MM.1S (cell line): ENCODE data around the gene SIRPA.

Experiments
- DNase-seq: peaks from one replicate; pipeline ENCODE4 v3.0.0-alpha.2; 2015
- H2AFZ ChIP-seq: fragments of 300-600 bp; sonication (generic); 2 replicates; pipeline ENCODE4 v1.6.0; 2016; ENCODE audit warnings: antibody characterized with exemption, low read length
- H3F3A ChIP-seq: fragments of 300-600 bp; sonication (generic); 2 replicates; pipeline ENCODE4 v1.6.1; 2016; ENCODE audit warnings: mild to moderate bottlenecking, antibody characterized with exemption, low read length, moderate library complexity, mixed read lengths; ENCODE audit not compliant: insufficient read depth
- H3K27ac ChIP-seq: fragments of 300-600 bp; sonication (generic); 2 replicates; pipeline ENCODE4 v1.5.1; 2016; ENCODE audit warnings: mild to moderate bottlenecking, low read length
- H3K27me3 ChIP-seq: fragments of 300-600 bp; sonication (generic); replicated peaks from 2 replicates; pipeline ENCODE4 v1.6.0; 2016; ENCODE audit warnings: low read length; ENCODE audit not compliant: insufficient read depth
- H3K36me3 ChIP-seq: fragments of 300-600 bp; sonication (generic); replicated peaks from 2 replicates; pipeline ENCODE4 v1.6.1; 2016; ENCODE audit warnings: mild to moderate bottlenecking, low read length, mixed read lengths; ENCODE audit not compliant: insufficient read depth
- H3K4me1 ChIP-seq: fragments of 300-600 bp; sonication (generic); 2 replicates; pipeline ENCODE4 v1.6.1; 2016; ENCODE audit warnings: low read length, mixed read lengths
- H3K4me2 ChIP-seq: fragments of 300-600 bp; sonication (generic); 2 replicates; pipeline ENCODE4 v1.6.0; 2016; ENCODE audit warnings: low read depth, low read length
- H3K4me3 ChIP-seq: fragments of 300-600 bp; sonication (generic); 2 replicates; pipeline ENCODE4 v1.5.1; 2016; ENCODE audit warnings: low read length, mixed read lengths
- H3K79me2 ChIP-seq: fragments of 300-600 bp; sonication (generic); 2 replicates; pipeline ENCODE4 v1.6.1; 2016; ENCODE audit warnings: mixed run types, low read length, mixed read lengths
- H3K9ac ChIP-seq: fragments of 300-600 bp; sonication (generic); 2 replicates; pipeline ENCODE4 v1.6.1; 2016; ENCODE audit warnings: low read length, mixed read lengths
- H3K9me2 ChIP-seq: fragments of 300-600 bp; sonication (generic); replicated peaks from 2 replicates; pipeline ENCODE4 v1.6.1; 2016; ENCODE audit warnings: mild to moderate bottlenecking, low read length, mixed read lengths; ENCODE audit not compliant: insufficient read depth
- H3K9me3 ChIP-seq: fragments of 300-600 bp; sonication (generic); replicated peaks from 2 replicates; pipeline ENCODE4 v1.6.1; 2016; ENCODE audit warnings: mild to moderate bottlenecking, low read length, mixed read lengths; ENCODE audit not compliant: insufficient read depth
- H4K20me1 ChIP-seq: fragments of 300-600 bp; sonication (generic); 2 replicates; pipeline ENCODE4 v1.6.1; 2016; ENCODE audit warnings: mild to moderate bottlenecking, low read length, moderate library complexity, mixed read lengths; ENCODE audit not compliant: insufficient read depth
- CTCF ChIP-seq: fragments of 300-600 bp; sonication (generic); IDR thresholded peaks from 2 replicates; pipeline ENCODE4 v1.5.1; 2016; ENCODE audit warnings: antibody characterized with exemption, low read length, mixed read lengths
- EZH2 ChIP-seq: fragments of 300-600 bp; sonication (generic); optimal IDR thresholded peaks from 2 replicates; pipeline ENCODE3; 2017; ENCODE audit warnings: low read depth, mild to moderate bottlenecking, antibody characterized with exemption, low read length, mixed read lengths
- EZH2phosphoT487 ChIP-seq: fragments of 300-600 bp; sonication (generic); IDR thresholded peaks from 2 replicates; pipeline ENCODE4 v1.6.1; 2018; ENCODE audit warnings: antibody characterized with exemption, low read length

The SIRPA gene

GRCh38 chr20:1846876-1847275 is 48.3 kb upstream of the SIRPA start:
- H3F3A ChIP-seq = peaks cover 9% of the 10 kb centered on the region; the same call in 1 of the 2 replicates
- no peak overlapping the region for H3K9ac ChIP-seq
- H3K36me3 ChIP-seq = no peaks in the 10 kb centered on the region
- H3K9me2 ChIP-seq = no peaks in the 10 kb centered on the region
- no peak overlapping the region for H3K4me3 ChIP-seq
- no peak overlapping the region for H3K27ac ChIP-seq
- H3K4me1 ChIP-seq = peaks cover 38% of the 10 kb centered on the region
- no peaks in the 10 kb centered on the region for H3K27me3 ChIP-seq
- TF ChIP-seq CTCF = no peak
- no peak for TF ChIP-seq EZH2phosphoT487
- no peak for TF ChIP-seq EZH2
- H2AFZ ChIP-seq = no peak overlapping the region
- no peaks in the 10 kb centered on the region for H3K9me3 ChIP-seq
- DNase-seq = no peak
- no peaks in the 10 kb centered on the region for H4K20me1 ChIP-seq
- H3K79me2 ChIP-seq = no peaks in the 10 kb centered on the region
- H3K4me2 ChIP-seq = no peak overlapping the region

- Histone ChIP-seq H3K4me1 (peaks cover 38% of the 10 kb centered on the region), H3F3A (peaks cover 9% of the 10 kb centered on the region; the same call in 1 of the 2 replicates), H3K36me3 (no peaks in the 10 kb centered on the region), H3K79me2 (no peaks in the 10 kb centered on the region), H3K9me2 (no peaks in the 10 kb centered on the region), H3K9ac (no peak overlapping the region), H3K27ac (no peak overlapping the region), H3K9me3 (no peaks in the 10 kb centered on the region), H4K20me1 (no peaks in the 10 kb centered on the region), H2AFZ (no peak overlapping the region), H3K4me3 (no peak overlapping the region), H3K4me2 (no peak overlapping the region), H3K27me3 (no peaks in the 10 kb centered on the region)
- DNase-seq = no peak
- no peak for TF ChIP-seq EZH2phosphoT487
- TF ChIP-seq CTCF = no peak
- no peak for TF ChIP-seq EZH2
These were observed 47.4 kb upstream of the SIRPA start for GRCh38 chr20:1847780-1848179.

GRCh38 chr20:1848373-1848772 is 46.8 kb upstream of the SIRPA start:
- TF ChIP-seq CTCF (no peak), EZH2 (no peak), EZH2phosphoT487 (no peak)
- Histone ChIP-seq H3K9me3 (no peaks in the 10 kb centered on the region), H3K27ac (no peak overlapping the region)

More at GRCh38 chr20:1848373-1848772, 46.8 kb upstream of the SIRPA start:
- Histone ChIP-seq H3K9me2 (no peaks in the 10 kb centered on the region), H3K4me3 (no peak overlapping the region), H3K9ac (no peak overlapping the region), H3K27me3 (no peaks in the 10 kb centered on the region), H3K4me2 (no peak overlapping the region), H3K79me2 (no peaks in the 10 kb centered on the region), H4K20me1 (no peaks in the 10 kb centered on the region), H2AFZ (no peak overlapping the region), H3K4me1 (peaks cover 38% of the 10 kb centered on the region), H3F3A (peaks cover 9% of the 10 kb centered on the region; the same call in 1 of the 2 replicates), H3K36me3 (no peaks in the 10 kb centered on the region)
- no peak for DNase-seq
